Measurements from ENCODE around the gene AGAP3. TPM values are rescaled to one million over a fixed set of nuclear protein-coding genes. Genes with fewer than 3 reads are reported as not detected.

The AGAP3 gene
- total RNA-seq, 1 experiment from 2014 or later, result 126 TPM

GRCh38 chr7:151099486-151100211 is 13.4 kb downstream of the AGAP3 start (continued):
- TF ChIP-seq POLR2AphosphoS5 (IDR thresholded peaks at IDR 0.05; ENCODE audit: low read depth, low read length) (no peak), CTCF (IDR thresholded peaks at IDR 0.05 in 2 of 3, conservative IDR thresholded peaks at IDR 0.05 in 1 of 3; ENCODE audit: borderline replicate concordance in 1 of 3, insufficient read depth in 1 of 3, low read depth in 2 of 3, low read length in 2 of 3) (no peak), POLR2A (IDR thresholded peaks at IDR 0.05; ENCODE audit: borderline replicate concordance, extremely low read depth, insufficient read depth, insufficient read length) (no peak), ATF3 (IDR thresholded peaks at IDR 0.05) (no peak), EZH2 (IDR thresholded peaks at IDR 0.05) (no peak)

GRCh38 chr7:151100921-151101320 is 14.6 kb downstream of the AGAP3 start:
- H3K9me2 ChIP-seq (ENCODE audit: insufficient read depth), result no peaks in the 10 kb centered on the region
- H3K36me3 ChIP-seq (ENCODE audit: control insufficient read depth in 1 of 2, insufficient read depth in 2 of 2, low read length in 2 of 2), result peaks cover 0 to 2% of the 10 kb centered on the region in 2 experiments; a peak in 1 of 4 replicates
- H3K27me3 ChIP-seq (ENCODE audit: insufficient read depth, low read length), result no peaks in the 10 kb centered on the region
- intact Hi-C loops (cut with micrococcal nuclease), result no loop called here
- H3K4me1 ChIP-seq (ENCODE audit: control insufficient read depth in 1 of 2, insufficient read depth in 2 of 2, low read length in 2 of 2), result no peaks in the 10 kb centered on the region
- ATAC-seq (no peak), DNase-seq (ENCODE audit: low read depth, low spot score) (no peak)
- peaks cover 92% of the 10 kb centered on the region for H3K79me2 ChIP-seq (ENCODE audit: insufficient read depth, low read length)
- H3K9me3 ChIP-seq (ENCODE audit: control insufficient read depth in 1 of 2, insufficient read depth in 1 of 2, low read depth in 1 of 2, low read length in 2 of 2), result no peaks in the 10 kb centered on the region
- no peaks in the 10 kb centered on the region for H4K20me1 ChIP-seq (ENCODE audit: insufficient read depth)
- no peak overlapping the region for H3K27ac ChIP-seq (ENCODE audit: low read depth, low read length)
- CTCF ChIA-PET, result no interaction called here
- no peak overlapping the region for H3K9ac ChIP-seq (ENCODE audit: low read length)
- POLR2A ChIA-PET, result no interaction called here
- no peak overlapping the region for H2AFZ ChIP-seq (ENCODE audit: low read depth, low read length, poor library complexity, severe bottlenecking)
- BruUV-seq (replicated peaks), result no TSS peak
- TF ChIP-seq CBX3 (IDR thresholded peaks at IDR 0.05; ENCODE audit: low read depth), result no peak
- TF ChIP-seq POLR2A (IDR thresholded peaks at IDR 0.05; ENCODE audit: borderline replicate concordance, extremely low read depth, insufficient read depth, insufficient read length), result no peak
- H3K4me2 ChIP-seq (ENCODE audit: low read length), result no peak overlapping the region
- RAD21 ChIA-PET (ENCODE audit: low non-redundant PET in 1 of 2, low total read pairs in 2 of 2, uncharacterized antibody in 2 of 2, unreplicated experiment in 2 of 2), result no interaction called here
- H3K4me3 ChIP-seq (replicated peaks in 1 of 2; ENCODE audit: low read depth in 1 of 2, low read length in 2 of 2), result no peak overlapping the region
